ENCODE measurements around the gene CCDC183. TPM values are rescaled to one million over a fixed set of nuclear protein-coding genes. Genes with fewer than 3 reads are reported as not detected.
"Not testable (repeated sequence)": the region's sequence is repeated elsewhere in the genome, so short reads cannot be mapped to it uniquely, and the experiment has no call there.

Gene CCDC183
- polyA plus RNA-seq, 1 donor from 2014 or later, result 5.5 TPM

DNA sequence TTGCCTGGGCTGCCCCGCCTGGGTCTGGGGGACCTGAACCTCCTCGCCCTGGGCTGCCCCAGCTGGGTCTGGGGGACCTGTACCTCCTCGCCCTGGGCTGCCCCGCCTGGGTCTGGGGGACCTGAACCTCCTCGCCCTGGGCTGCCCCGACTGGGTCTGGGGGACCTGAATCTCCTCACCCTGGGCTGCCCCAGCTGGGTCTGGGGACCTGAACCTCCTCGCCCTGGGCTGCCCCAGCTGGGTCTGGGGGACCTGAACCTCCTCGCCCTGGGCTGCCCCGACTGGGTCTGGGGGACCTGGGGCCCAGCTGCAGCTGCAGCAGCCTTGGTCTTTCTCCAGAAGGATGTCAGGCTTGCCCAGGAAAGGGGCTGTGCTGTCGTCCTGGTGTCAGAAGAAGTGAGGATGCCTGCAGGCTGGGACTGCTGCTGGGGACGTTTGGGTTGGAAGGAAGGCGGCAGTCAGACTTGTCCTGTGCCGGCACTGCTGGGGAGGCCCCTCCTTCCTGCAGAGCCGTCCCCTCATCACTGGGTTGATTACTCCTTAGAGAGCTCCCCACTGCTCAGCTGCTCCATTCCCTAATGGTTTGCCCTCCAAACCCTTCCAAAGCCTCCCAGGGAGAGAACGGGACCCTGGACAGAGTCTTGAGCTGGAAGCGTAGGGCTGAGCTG, 37.4 kb downstream of the CCDC183 start:
- not testable (repeated sequence) for H3K36me3 ChIP-seq (ENCODE audit: insufficient read depth, low read length); H3K9ac ChIP-seq (ENCODE audit: low read length); H3K4me2 ChIP-seq (ENCODE audit: low read length); H4K20me1 ChIP-seq (ENCODE audit: insufficient read depth); H3K79me2 ChIP-seq (replicated peaks; ENCODE audit: insufficient read depth, low read length); H3K9me3 ChIP-seq (ENCODE audit: low read length); H3K27ac ChIP-seq (ENCODE audit: low read length); H3F3A ChIP-seq (ENCODE audit: insufficient read depth, low read length, poor library complexity, severe bottlenecking); H2AFZ ChIP-seq (ENCODE audit: low read depth, low read length); H3K4me3 ChIP-seq (ENCODE audit: low read length); H3K27me3 ChIP-seq (ENCODE audit: insufficient read depth, low read depth, low read length); H3K9me2 ChIP-seq (ENCODE audit: insufficient read depth, low read length)

DNA sequence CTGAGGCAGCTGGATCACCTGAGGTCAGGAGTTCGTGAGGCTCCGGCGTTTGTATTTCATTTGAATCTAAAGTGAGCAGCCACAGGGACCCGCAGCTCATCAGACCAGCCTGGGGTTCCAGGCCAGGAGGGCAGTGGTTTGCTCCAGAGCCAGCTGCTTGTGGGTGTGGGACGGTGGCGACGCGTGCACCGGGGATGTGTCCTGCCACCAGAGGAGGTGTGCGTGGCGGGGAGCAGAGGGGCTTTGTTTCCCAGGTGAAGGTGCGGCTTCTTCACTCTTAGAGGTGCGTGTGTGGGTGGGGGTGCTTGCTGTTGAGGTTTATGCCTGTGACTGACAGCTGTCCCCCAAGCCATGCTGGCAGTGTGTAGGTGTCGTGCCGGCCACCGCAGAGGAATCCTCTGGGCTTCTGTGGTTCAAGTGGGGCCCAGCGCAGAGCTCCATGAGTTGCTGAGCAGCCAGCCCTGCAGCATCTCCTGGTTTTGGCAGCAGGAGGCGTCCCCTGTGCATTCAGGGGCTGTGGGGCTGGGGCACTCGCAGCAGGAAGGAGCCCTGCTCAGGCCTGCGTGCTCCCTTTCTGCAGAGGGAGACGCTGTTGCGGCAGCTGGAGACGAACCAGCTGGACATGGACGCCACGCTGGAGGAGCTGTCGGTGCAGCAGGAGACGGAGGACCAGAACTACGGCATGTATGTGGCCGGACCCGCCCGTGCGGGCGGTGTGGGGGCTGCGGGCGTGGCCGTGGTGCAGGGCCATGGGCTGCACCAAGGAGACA, 39.2 kb downstream of the CCDC183 start:
- Histone ChIP-seq H3K36me3 (ENCODE audit: insufficient read depth, low read length) (no peaks in the 10 kb centered on the region), H3K4me3 (ENCODE audit: low read length) (no peak overlapping the region)

More for the DNA sequence above, 39.2 kb downstream of the CCDC183 start:
- Histone ChIP-seq H3K79me2 (replicated peaks; ENCODE audit: insufficient read depth, low read length) (no peaks in the 10 kb centered on the region), H3K9me2 (ENCODE audit: insufficient read depth, low read length) (no peaks in the 10 kb centered on the region), H3K27ac (ENCODE audit: low read length) (no peak overlapping the region), H3F3A (ENCODE audit: insufficient read depth, low read length, poor library complexity, severe bottlenecking) (no peaks in the 10 kb centered on the region), H3K9ac (ENCODE audit: low read length) (no peak overlapping the region), H3K4me2 (ENCODE audit: low read length) (no peak overlapping the region), H4K20me1 (ENCODE audit: insufficient read depth) (no peaks in the 10 kb centered on the region), H3K9me3 (ENCODE audit: low read length) (no peaks in the 10 kb centered on the region), H3K27me3 (ENCODE audit: insufficient read depth, low read depth, low read length) (no peaks in the 10 kb centered on the region), H2AFZ (ENCODE audit: low read depth, low read length) (no peak overlapping the region)
- TF ChIP-seq RAD21 (conservative IDR thresholded peaks at IDR 0.05), result no peak
- no peak for TF ChIP-seq MXI1 (conservative IDR thresholded peaks at IDR 0.05; ENCODE audit: poor library complexity, severe bottlenecking)
- no peak for TF ChIP-seq POLR2AphosphoS5 (IDR thresholded peaks at IDR 0.05)
- TF ChIP-seq REST (IDR thresholded peaks at IDR 0.05; ENCODE audit: borderline replicate concordance), result no peak
- no peak for TF ChIP-seq TAF1 (IDR thresholded peaks at IDR 0.05; ENCODE audit: low read depth)
- no peak for TF ChIP-seq SMC3 (conservative IDR thresholded peaks at IDR 0.05; ENCODE audit: poor library complexity)
- no peak for TF ChIP-seq EP300 (conservative IDR thresholded peaks at IDR 0.05; ENCODE audit: poor library complexity, severe bottlenecking)
- no peak for TF ChIP-seq EZH2 (IDR thresholded peaks at IDR 0.05; ENCODE audit: borderline replicate concordance, insufficient read depth, low read length, poor library complexity, severe bottlenecking)
- TF ChIP-seq CTCF (IDR thresholded peaks at IDR 0.05; ENCODE audit: poor library complexity, severe bottlenecking), result no peak

All from neural cell (in vitro differentiated cells).